CD4-positive, alpha-beta memory T cell (primary cell): ENCODE measurements around the gene TMEM256. TPM values are rescaled to one million over a fixed set of nuclear protein-coding genes. Genes with fewer than 3 reads are reported as not detected.
A peak's percentile ranks its signal among the peaks of the same experiment; 100 is the strongest.

Source experiments
- CTCF ChIA-PET: fragments of 350-600 bp; sonication (Branson Sonifier 250); formaldehyde crosslinking; loops from one replicate; lab custom pipeline; 2021; ENCODE audit warnings: inconsistent platforms; ENCODE audit not compliant: partially characterized antibody; lab: Charles Lee
- POLR2A ChIA-PET: fragments of 350-600 bp; sonication (Branson Sonifier 250); formaldehyde crosslinking; loops from one replicate; lab custom pipeline; 2021; ENCODE audit not compliant: partially characterized antibody; lab: Charles Lee
- DNase-seq, 5 donors: peaks; one replicate each; pipeline versions ENCODE4 v3.0.0 to v3.0.0-alpha.2; 2020 to 2022; ENCODE audit warnings: mixed read lengths in 1 of 5
- H3K27ac ChIP-seq: one replicate; pipeline ENCODE4 v1.7.0; 2013; ENCODE audit warnings: low read depth, low read length
- H3K27me3 ChIP-seq: 2 replicates; pipeline ENCODE4 v1.7.0; 2013; ENCODE audit warnings: mild to moderate bottlenecking, low read length, moderate library complexity; ENCODE audit not compliant: insufficient read depth
- H3K36me3 ChIP-seq: 2 replicates; pipeline ENCODE4 v1.7.0; 2013; ENCODE audit warnings: mild to moderate bottlenecking, low read length, moderate library complexity; ENCODE audit not compliant: insufficient read depth
- H3K4me1 ChIP-seq: 2 replicates; pipeline ENCODE4 v1.7.0; 2013; ENCODE audit warnings: mild to moderate bottlenecking, low read length, moderate library complexity; ENCODE audit not compliant: insufficient read depth
- H3K4me3 ChIP-seq, 2 donors: one replicate each; pipeline ENCODE4 v1.7.0; 2013; ENCODE audit warnings: low read length in 2 of 2, mild to moderate bottlenecking in 1 of 2
- H3K9me3 ChIP-seq, 2 donors: one replicate each; pipeline ENCODE4 v1.7.0; 2013; ENCODE audit warnings: low read length in 2 of 2, control low read depth in 1 of 2; ENCODE audit not compliant: control insufficient read depth in 1 of 2
- H3K27ac Mint-ChIP-seq, 7 donors: one replicate each; pipeline ENCODE4 v1.8.0; 2020 to 2021; ENCODE audit warnings: mixed read lengths in 7 of 7, mild to moderate bottlenecking in 6 of 7, inconsistent platforms in 3 of 7, moderate library complexity in 3 of 7
- H3K27me3 Mint-ChIP-seq, 2 donors: one replicate each; pipeline ENCODE4 v1.8.0; 2020 to 2021; ENCODE audit warnings: mixed read lengths in 2 of 2
- H3K36me3 Mint-ChIP-seq, 2 donors: one replicate each; pipeline ENCODE4 v1.8.0; 2020 to 2021; ENCODE audit warnings: mixed read lengths in 2 of 2, inconsistent platforms in 1 of 2, mild to moderate bottlenecking in 1 of 2
- H3K4me1 Mint-ChIP-seq, 4 donors: one replicate each; pipeline ENCODE4 v1.8.0; 2020 to 2021; ENCODE audit warnings: mixed read lengths in 4 of 4, mild to moderate bottlenecking in 1 of 4
- H3K4me3 Mint-ChIP-seq, 8 donors: one replicate each; pipeline ENCODE4 v1.8.0; 2020 to 2021; ENCODE audit warnings: mixed read lengths in 8 of 8, mild to moderate bottlenecking in 7 of 8, moderate library complexity in 6 of 8, inconsistent platforms in 3 of 8
- H3K9me3 Mint-ChIP-seq, 8 donors: one replicate each; pipeline ENCODE4 v1.8.0; 2020 to 2021; ENCODE audit warnings: mixed read lengths in 8 of 8, mild to moderate bottlenecking in 5 of 8, inconsistent platforms in 3 of 8, moderate library complexity in 1 of 8
- intact Hi-C: fragments of 100-400 bp; cut with micrococcal nuclease; formaldehyde crosslinking; loops from one replicate; pipeline ENCODE4 v1.15.1; 2023
- polyA plus RNA-seq, 2 donors: library from polyadenylated mRNA; unstranded; fragments of 300-500 nt; fragmentation: Illumina TruSeq; gene quantifications; one replicate each; pipeline ENCODE4 v1.2.3, GENCODE V29; 2021
- total RNA-seq, 2 experiments: library from RNA; stranded (reverse); gene quantifications; one replicate each; pipeline ENCODE4 v1.2.3, GENCODE V29; 2021

Gene TMEM256
- total and polyA plus RNA-seq, 4 experiments from 2014 or later = 35.4 to 51.1 (median 44.1) TPM

- Mint-ChIP-seq H3K36me3 (peaks cover 5 to 9% of the 10 kb centered on the region in 2 donors), H3K27me3 (peaks cover 25 to 33% of the 10 kb centered on the region in 2 donors), H3K4me3 (peak overlapping the region; percentile 17 to 81 (median 68)), H3K9me3 (no peaks in the 10 kb centered on the region), H3K27ac (peak overlapping the region in 4 of 7 donors; percentile 51 to 98 (median 69)), H3K4me1 (peaks cover 25 to 54% (median 37%) of the 10 kb centered on the region in 4 donors)
- intact Hi-C loops = no loop called here
- H3K4me1 ChIP-seq = peaks cover 47% of the 10 kb centered on the region
- ChIA-PET CTCF (interaction anchor here (0.9 to 5.4 kb wide), 4 partner anchors 26 to 84 kb away, joined by 3 to 88 read pairs (median 28); partner anchors contain the start of genes KCTD11, POLR2A and TMEM95), POLR2A (interaction anchor here (0.9 to 9.3 kb wide), 9 partner anchors 17 to 248 kb away, joined by 3 to 176 read pairs (median 4); partner anchors contain the start of genes ACAP1, MPDU1, POLR2A and SENP3)
- H3K36me3 ChIP-seq = no peaks in the 10 kb centered on the region
- no peak overlapping the region for H3K4me3 ChIP-seq
- no peak overlapping the region for H3K27ac ChIP-seq
- H3K9me3 ChIP-seq = no peaks in the 10 kb centered on the region
- DNase-seq = peak in 1 of 5 donors; percentile 5
- H3K27me3 ChIP-seq = peaks cover 30% of the 10 kb centered on the region
These were observed 35.0 kb upstream of the TMEM256 start for GRCh38 chr17:7438656-7439460.

DNA sequence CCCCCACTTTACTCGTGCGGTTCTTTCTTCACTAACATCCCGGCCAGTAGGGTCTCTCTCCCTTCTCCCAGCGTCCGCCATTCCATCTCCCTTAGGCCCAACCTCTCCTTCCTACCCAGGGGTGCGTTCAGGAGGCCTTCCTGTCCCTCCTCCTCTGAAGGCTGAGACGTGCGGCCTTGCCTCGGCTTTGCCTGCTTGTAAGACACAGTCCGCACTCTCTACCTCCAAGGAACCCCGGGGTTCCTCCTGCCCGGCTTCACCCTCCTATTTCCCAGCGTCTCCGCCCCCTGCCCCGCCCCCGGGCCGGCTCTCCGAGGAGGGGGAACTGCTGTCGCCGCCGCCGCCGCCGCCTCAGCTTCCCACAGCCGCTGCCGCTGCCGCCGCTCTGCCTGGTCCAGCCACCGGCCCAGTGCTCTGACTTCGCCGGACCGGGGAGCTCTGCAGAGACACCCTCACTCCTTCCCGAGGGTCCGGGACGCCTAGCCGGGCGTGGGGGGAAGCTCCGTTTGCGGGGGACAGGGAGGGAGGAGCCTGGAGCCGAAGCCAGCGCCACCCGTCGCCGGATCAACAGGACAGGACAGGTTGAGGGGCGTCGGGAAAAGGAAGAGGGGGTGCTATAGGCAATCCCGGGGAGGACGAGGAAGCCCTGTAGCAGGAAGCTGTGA, 34.2 kb upstream of the TMEM256 start:
- POLR2A ChIA-PET = interaction anchor here (1.2 to 9.3 kb wide), 10 partner anchors 18 to 249 kb away, joined by 3 to 176 read pairs (median 22); partner anchors contain the start of genes ACAP1, POLR2A, SENP3 and SLC35G6
- peak overlapping the region in 4 of 7 donors; percentile 39 to 98 (median 79) for H3K27ac Mint-ChIP-seq
- CTCF ChIA-PET = interaction anchor here (0.9 to 5.4 kb wide), 10 partner anchors 9 to 128 kb away, joined by 3 to 88 read pairs (median 28); partner anchors contain the start of genes KCTD11, POLR2A, SENP3 and TMEM256
- peak; percentile 25 to 65 (median 35) for DNase-seq
- Histone ChIP-seq H3K4me3 (no peak overlapping the region), H3K27me3 (peaks cover 26% of the 10 kb centered on the region), H3K9me3 (no peaks in the 10 kb centered on the region), H3K36me3 (no peaks in the 10 kb centered on the region), H3K27ac (no peak overlapping the region), H3K4me1 (peaks cover 47% of the 10 kb centered on the region)
- no peaks in the 10 kb centered on the region for H3K9me3 Mint-ChIP-seq
- intact Hi-C loops = loop anchor here (1.0 to 2.0 kb wide), 6 partner anchors 41 to 391 kb away; partner anchors contain the start of genes KCTD11, SENP3 and ZBTB4
- peak overlapping the region; percentile 64 to 81 (median 79) for H3K4me3 Mint-ChIP-seq
- H3K4me1 Mint-ChIP-seq = peaks cover 25 to 54% (median 37%) of the 10 kb centered on the region in 4 donors
- H3K27me3 Mint-ChIP-seq = peaks cover 22 to 26% of the 10 kb centered on the region in 2 donors
- H3K36me3 Mint-ChIP-seq = peaks cover 5 to 9% of the 10 kb centered on the region in 2 donors

GRCh38 chr17:7437369-7437863, 33.5 kb upstream of the TMEM256 start:
- H3K36me3 Mint-ChIP-seq = peaks cover 5 to 9% of the 10 kb centered on the region in 2 donors
- H3K4me1 Mint-ChIP-seq = peaks cover 25 to 54% (median 37%) of the 10 kb centered on the region in 4 donors
- peak overlapping the region in 2 of 7 donors; percentile 39 to 98 for H3K27ac Mint-ChIP-seq
- peak overlapping the region; percentile 69 to 96 (median 79) for H3K4me3 Mint-ChIP-seq
- no peaks in the 10 kb centered on the region for H3K36me3 ChIP-seq
- H3K9me3 ChIP-seq = no peaks in the 10 kb centered on the region
- intact Hi-C loops = loop anchor here (1.0 to 2.0 kb wide), 6 partner anchors 42 to 391 kb away; partner anchors contain the start of genes KCTD11, SENP3 and ZBTB4
- no peak overlapping the region for H3K4me3 ChIP-seq
- peaks cover 47% of the 10 kb centered on the region for H3K4me1 ChIP-seq
- ChIA-PET POLR2A (interaction anchor here (0.8 to 9.3 kb wide), 36 partner anchors 8 to 392 kb away, joined by 3 to 176 read pairs (median 7); partner anchors contain the start of genes ACAP1, CHRNB1, KCTD11 and NEURL4), CTCF (interaction anchor here (0.8 to 5.4 kb wide), 42 partner anchors 10 to 391 kb away, joined by 3 to 88 read pairs (median 7); partner anchors contain the start of genes ACAP1, KCTD11, MPDU1 and NEURL4)
- peaks cover 21% of the 10 kb centered on the region in 2 donors for H3K27me3 Mint-ChIP-seq
- H3K9me3 Mint-ChIP-seq = no peaks in the 10 kb centered on the region
- no peak overlapping the region for H3K27ac ChIP-seq
- DNase-seq = peak in 1 of 5 donors; percentile 38
- H3K27me3 ChIP-seq = peaks cover 26% of the 10 kb centered on the region

GRCh38 chr17:7436556-7437368, 32.9 kb upstream of the TMEM256 start:
- Histone ChIP-seq H3K27ac (peak overlapping the region; percentile 86), H3K9me3 (no peaks in the 10 kb centered on the region), H3K4me3 (peak overlapping the region; percentile 89), H3K36me3 (no peaks in the 10 kb centered on the region), H3K27me3 (peaks cover 26% of the 10 kb centered on the region), H3K4me1 (peaks cover 47% of the 10 kb centered on the region)
- POLR2A ChIA-PET = interaction anchor here (0.7 to 9.3 kb wide), 43 partner anchors 9 to 420 kb away, joined by 3 to 176 read pairs (median 5); partner anchors contain the start of genes ACAP1, CD68, CHRNB1 and GPS2
- Mint-ChIP-seq H3K27ac (peak overlapping the region; percentile 94 to 99 (median 97)), H3K36me3 (peaks cover 5 to 9% of the 10 kb centered on the region in 2 donors), H3K4me3 (peak overlapping the region; percentile 89 to 96 (median 94)), H3K4me1 (peaks cover 25 to 54% (median 36%) of the 10 kb centered on the region in 4 donors), H3K27me3 (peaks cover 16% of the 10 kb centered on the region in 2 donors), H3K9me3 (no peaks in the 10 kb centered on the region)
- CTCF ChIA-PET = interaction anchor here (0.8 to 5.4 kb wide), 47 partner anchors 10 to 391 kb away, joined by 3 to 88 read pairs (median 7); partner anchors contain the start of genes ACAP1, KCTD11, MPDU1 and NEURL4
- peak; percentile 81 to 86 (median 84) for DNase-seq
- intact Hi-C loops = loop anchor here (1.0 to 2.0 kb wide), 6 partner anchors 43 to 390 kb away; partner anchors contain the start of genes KCTD11, SENP3 and ZBTB4

GRCh38 chr17:7435676-7436555, 32.0 kb upstream of the TMEM256 start:
- Mint-ChIP-seq H3K27me3 (peaks cover 13 to 14% of the 10 kb centered on the region in 2 donors), H3K4me3 (peak overlapping the region; percentile 89 to 96 (median 94)), H3K36me3 (peaks cover 5 to 9% of the 10 kb centered on the region in 2 donors), H3K27ac (peak overlapping the region; percentile 94 to 99 (median 97)), H3K9me3 (no peaks in the 10 kb centered on the region), H3K4me1 (peaks cover 25 to 54% (median 36%) of the 10 kb centered on the region in 4 donors)
- H3K4me1 ChIP-seq = peaks cover 44% of the 10 kb centered on the region
- ChIA-PET POLR2A (interaction anchor here (0.5 to 9.3 kb wide), 41 partner anchors 10 to 421 kb away, joined by 3 to 176 read pairs (median 5); partner anchors contain the start of genes ACAP1, CD68, CHRNB1 and GPS2), CTCF (interaction anchor here (0.7 to 5.4 kb wide), 42 partner anchors 8 to 253 kb away, joined by 3 to 88 read pairs (median 8); partner anchors contain the start of genes ACAP1, KCTD11, MPDU1 and NEURL4)
- no peaks in the 10 kb centered on the region for H3K9me3 ChIP-seq
- intact Hi-C loops = loop anchor here (1.0 to 2.0 kb wide), 11 partner anchors 19 to 389 kb away; partner anchors contain the start of genes PHF23, PLSCR3, POLR2A and TMEM256
- H3K27me3 ChIP-seq = peaks cover 22% of the 10 kb centered on the region
- H3K27ac ChIP-seq = peak overlapping the region; percentile 86
- H3K36me3 ChIP-seq = no peaks in the 10 kb centered on the region
- peak in 2 of 5 donors; percentile 66 to 73 for DNase-seq
- peak overlapping the region; percentile 89 for H3K4me3 ChIP-seq
